Measurements from ENCODE around the gene INCA1.

DNA sequence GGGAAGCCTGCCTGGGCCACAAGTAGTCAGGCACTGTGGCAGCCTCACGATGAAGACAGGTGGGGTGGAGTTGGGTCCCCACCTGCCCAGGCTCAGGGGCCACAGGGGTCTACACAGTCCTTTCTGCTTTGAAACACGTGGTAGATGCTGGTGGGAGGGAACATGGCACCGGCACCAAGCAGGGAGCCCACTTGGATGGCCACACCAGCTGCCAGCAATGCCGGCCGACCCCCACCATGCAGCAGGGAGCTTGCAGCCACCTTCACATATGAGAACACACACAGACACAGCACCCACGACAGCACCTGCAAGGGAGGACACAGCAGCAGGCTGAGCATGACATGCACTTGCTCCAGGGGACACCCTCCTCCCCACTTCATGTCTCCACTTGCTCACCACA, 35.5 kb upstream of the INCA1 start:
- TF ChIP-seq, protein P1, sequence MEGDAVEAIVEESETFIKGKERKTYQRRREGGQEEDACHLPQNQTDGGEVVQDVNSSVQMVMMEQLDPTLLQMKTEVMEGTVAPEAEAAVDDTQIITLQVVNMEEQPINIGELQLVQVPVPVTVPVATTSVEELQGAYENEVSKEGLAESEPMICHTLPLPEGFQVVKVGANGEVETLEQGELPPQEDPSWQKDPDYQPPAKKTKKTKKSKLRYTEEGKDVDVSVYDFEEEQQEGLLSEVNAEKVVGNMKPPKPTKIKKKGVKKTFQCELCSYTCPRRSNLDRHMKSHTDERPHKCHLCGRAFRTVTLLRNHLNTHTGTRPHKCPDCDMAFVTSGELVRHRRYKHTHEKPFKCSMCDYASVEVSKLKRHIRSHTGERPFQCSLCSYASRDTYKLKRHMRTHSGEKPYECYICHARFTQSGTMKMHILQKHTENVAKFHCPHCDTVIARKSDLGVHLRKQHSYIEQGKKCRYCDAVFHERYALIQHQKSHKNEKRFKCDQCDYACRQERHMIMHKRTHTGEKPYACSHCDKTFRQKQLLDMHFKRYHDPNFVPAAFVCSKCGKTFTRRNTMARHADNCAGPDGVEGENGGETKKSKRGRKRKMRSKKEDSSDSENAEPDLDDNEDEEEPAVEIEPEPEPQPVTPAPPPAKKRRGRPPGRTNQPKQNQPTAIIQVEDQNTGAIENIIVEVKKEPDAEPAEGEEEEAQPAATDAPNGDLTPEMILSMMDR (IDR thresholded peaks at IDR 0.05): no peak
- no peak for TF ChIP-seq POLR2A (IDR thresholded peaks at IDR 0.05)
